KMS-11 (cell line): ENCODE results near the gene USH2A.

Source experiments
- H2AFZ ChIP-seq: fragments of 200-600 bp; sonication (generic); 2 replicates; pipeline ENCODE4 v1.6.1; 2016; ENCODE audit warnings: antibody characterized with exemption, mixed run types, low read depth
- H3K27ac ChIP-seq: fragments of 200-600 bp; sonication (generic); 2 replicates; pipeline ENCODE4 v1.6.1; 2016; ENCODE audit warnings: mild to moderate bottlenecking, mixed run types
- H3K27me3 ChIP-seq: fragments of 200-600 bp; sonication (generic); 2 replicates; pipeline ENCODE4 v1.6.1; 2017; ENCODE audit warnings: mild to moderate bottlenecking, low read depth, mixed run types, moderate library complexity; ENCODE audit not compliant: insufficient read depth
- H3K36me3 ChIP-seq: fragments of 200-600 bp; sonication (generic); 2 replicates; pipeline ENCODE4 v1.6.1; 2017; ENCODE audit warnings: mild to moderate bottlenecking, mixed run types; ENCODE audit not compliant: insufficient read depth
- H3K4me1 ChIP-seq: fragments of 200-600 bp; sonication (generic); 2 replicates; pipeline ENCODE4 v1.6.1; 2016; ENCODE audit warnings: mild to moderate bottlenecking, low read depth, mixed run types; ENCODE audit not compliant: poor library complexity, severe bottlenecking
- H3K4me2 ChIP-seq: fragments of 200-600 bp; sonication (generic); 2 replicates; pipeline ENCODE4 v1.7.0; 2016; ENCODE audit warnings: mild to moderate bottlenecking, mixed run types
- H3K4me3 ChIP-seq: fragments of 200-600 bp; sonication (generic); IDR thresholded peaks from 2 replicates; pipeline ENCODE4 v1.6.1; 2017; ENCODE audit warnings: low read depth, low read length, mixed read lengths; ENCODE audit not compliant: insufficient read depth
- H3K79me2 ChIP-seq: fragments of 200-600 bp; sonication (generic); 2 replicates; pipeline ENCODE4 v1.6.1; 2016; ENCODE audit warnings: low read depth, mixed run types; ENCODE audit not compliant: insufficient read depth
- H3K9ac ChIP-seq: fragments of 200-600 bp; sonication (generic); 2 replicates; pipeline ENCODE4 v1.6.1; 2016; ENCODE audit warnings: mild to moderate bottlenecking, mixed run types
- H4K20me1 ChIP-seq: fragments of 200-600 bp; sonication (generic); 2 replicates; pipeline ENCODE4 v1.6.1; 2016; ENCODE audit warnings: mild to moderate bottlenecking, mixed run types; ENCODE audit not compliant: insufficient read depth
- CTCF ChIP-seq: fragments of 200-600 bp; sonication (generic); conservative IDR thresholded peaks from 2 replicates; pipeline ENCODE4 v1.6.1; 2017; ENCODE audit warnings: low read depth, mild to moderate bottlenecking, antibody characterized with exemption, low read length, moderate library complexity, mixed read lengths

USH2A gene

DNA sequence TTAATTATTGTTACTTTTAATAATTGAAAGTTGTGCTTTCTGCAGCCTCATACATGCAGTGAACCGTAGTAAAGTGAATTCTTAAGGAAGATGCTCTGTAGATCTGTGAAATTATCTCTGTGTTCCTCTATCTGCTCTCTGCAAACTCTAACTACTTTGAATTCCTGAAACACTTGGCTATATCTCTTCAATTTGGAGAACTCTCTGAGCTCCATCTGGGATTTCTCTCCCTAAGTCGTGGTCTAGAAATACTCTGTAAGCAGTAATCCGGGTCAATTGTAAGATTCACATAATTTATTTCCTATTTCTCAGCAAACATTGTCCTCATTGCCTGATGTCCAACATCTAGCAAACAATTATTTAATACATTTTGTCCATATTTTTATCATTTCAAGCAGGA is 164.9 kb downstream of the USH2A start:
- Histone ChIP-seq H3K4me1 (no peaks in the 10 kb centered on the region), H2AFZ (no peak overlapping the region), H3K36me3 (no peaks in the 10 kb centered on the region), H3K9ac (no peak overlapping the region), H3K79me2 (no peaks in the 10 kb centered on the region), H3K27ac (no peak overlapping the region), H3K4me2 (no peak overlapping the region), H3K4me3 (no peak overlapping the region), H3K27me3 (no peaks in the 10 kb centered on the region), H4K20me1 (no peaks in the 10 kb centered on the region)
- TF ChIP-seq CTCF, result no peak

DNA sequence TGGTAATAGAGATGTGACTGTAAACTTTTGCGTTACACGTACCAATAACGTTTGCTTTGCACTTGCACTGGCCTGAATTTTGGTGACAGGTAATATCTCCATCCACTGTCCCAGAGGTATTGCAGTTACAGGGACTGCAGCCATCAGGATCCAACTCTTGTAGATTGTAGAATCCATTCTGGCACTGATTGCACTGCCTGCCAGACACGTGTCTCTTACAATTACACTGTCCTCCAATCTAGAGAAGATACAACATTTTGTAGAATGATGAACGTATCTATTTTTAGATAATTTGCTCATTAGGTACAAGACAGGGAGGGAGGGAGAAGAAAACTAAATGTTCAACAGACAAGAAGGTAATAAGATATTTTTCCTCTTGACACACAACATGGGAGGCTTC is 172.4 kb downstream of the USH2A start:
- no peak overlapping the region for H3K27ac ChIP-seq
- H3K36me3 ChIP-seq, result no peaks in the 10 kb centered on the region
- H3K79me2 ChIP-seq, result no peaks in the 10 kb centered on the region
- H3K4me1 ChIP-seq, result no peaks in the 10 kb centered on the region
- H3K9ac ChIP-seq, result no peak overlapping the region
- no peak for TF ChIP-seq CTCF
- no peak overlapping the region for H2AFZ ChIP-seq
- H4K20me1 ChIP-seq, result no peaks in the 10 kb centered on the region
- no peaks in the 10 kb centered on the region for H3K27me3 ChIP-seq
- H3K4me2 ChIP-seq, result no peak overlapping the region
- no peak overlapping the region for H3K4me3 ChIP-seq

GRCh38 chr1:216248628-216249027 is 174.6 kb downstream of the USH2A start:
- H3K79me2 ChIP-seq, result no peaks in the 10 kb centered on the region
- no peaks in the 10 kb centered on the region for H3K27me3 ChIP-seq
- H3K4me2 ChIP-seq, result no peak overlapping the region
- no peak overlapping the region for H3K27ac ChIP-seq
- TF ChIP-seq CTCF, result no peak
- no peaks in the 10 kb centered on the region for H4K20me1 ChIP-seq
- no peaks in the 10 kb centered on the region for H3K4me1 ChIP-seq
- H3K36me3 ChIP-seq, result no peaks in the 10 kb centered on the region
- H3K4me3 ChIP-seq, result no peak overlapping the region
- no peak overlapping the region for H2AFZ ChIP-seq
- H3K9ac ChIP-seq, result no peak overlapping the region

DNA sequence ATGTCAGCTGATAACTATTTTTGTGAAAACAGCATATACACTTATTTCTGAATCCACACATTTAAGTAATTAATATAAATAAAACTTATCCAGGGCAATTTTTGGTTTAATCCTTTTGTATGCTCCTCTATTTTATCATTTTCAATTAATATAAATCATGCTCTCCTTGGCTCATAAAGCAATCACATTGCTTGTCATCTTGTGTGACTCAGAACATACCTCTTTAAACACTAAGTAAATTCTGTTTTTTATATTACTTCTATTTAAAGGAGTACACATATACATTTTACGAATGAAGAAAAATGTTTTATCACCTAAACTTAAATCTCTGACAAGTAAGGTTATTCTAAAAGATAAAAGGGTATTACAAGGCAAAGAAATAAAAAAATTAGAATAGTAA is 175.3 kb downstream of the USH2A start:
- no peak overlapping the region for H3K9ac ChIP-seq
- no peak overlapping the region for H3K27ac ChIP-seq
- H3K27me3 ChIP-seq, result no peaks in the 10 kb centered on the region
- no peak overlapping the region for H2AFZ ChIP-seq
- H3K4me1 ChIP-seq, result no peaks in the 10 kb centered on the region
- H3K79me2 ChIP-seq, result no peaks in the 10 kb centered on the region
- no peak overlapping the region for H3K4me2 ChIP-seq
- H3K4me3 ChIP-seq, result no peak overlapping the region
- H4K20me1 ChIP-seq, result no peaks in the 10 kb centered on the region
- no peaks in the 10 kb centered on the region for H3K36me3 ChIP-seq
- TF ChIP-seq CTCF, result no peak
